Activated CD8-positive, alpha-beta memory T cell treated with anti-CD3 and anti-CD28 coated beads for 24 hours (primary cell): ENCODE measurements around the gene VRK1.

Experiments
- DNase-seq: peaks from one replicate; pipeline ENCODE4 v3.0.0-alpha.2; 2020

VRK1 gene

GRCh38 chr14:96889091-96889490 lies 91.9 kb downstream of the VRK1 start:
- DNase-seq, result no peak

- DNase-seq, result no peak
Observed at GRCh38 chr14:96893966-96894622, 96.9 kb downstream of the VRK1 start.

- no peak for DNase-seq
Observed at GRCh38 chr14:96894966-96895365, 97.8 kb downstream of the VRK1 start.

GRCh38 chr14:96895658-96896271 lies 98.6 kb downstream of the VRK1 start:
- no peak for DNase-seq

GRCh38 chr14:96897184-96897583 lies 100.0 kb downstream of the VRK1 start:
- no peak for DNase-seq

- no peak for DNase-seq
Observed at GRCh38 chr14:96901227-96901626, 104.0 kb downstream of the VRK1 start.

- DNase-seq, result no peak
Observed at GRCh38 chr14:96902004-96902403, 104.8 kb downstream of the VRK1 start.

- no peak for DNase-seq
Observed at GRCh38 chr14:96903444-96904023, 106.4 kb downstream of the VRK1 start.

GRCh38 chr14:96904201-96904600 lies 107.0 kb downstream of the VRK1 start:
- no peak for DNase-seq

- DNase-seq, result no peak
Observed at GRCh38 chr14:96905065-96905464, 107.9 kb downstream of the VRK1 start.

GRCh38 chr14:96905825-96906224 lies 108.6 kb downstream of the VRK1 start:
- no peak for DNase-seq

- DNase-seq, result no peak
Observed at GRCh38 chr14:96906434-96906833, 109.3 kb downstream of the VRK1 start.

- DNase-seq, result no peak
Observed at GRCh38 chr14:96909841-96910364, 112.7 kb downstream of the VRK1 start.

GRCh38 chr14:96911499-96912149 lies 114.4 kb downstream of the VRK1 start:
- DNase-seq, result no peak

- DNase-seq, result no peak
Observed at GRCh38 chr14:96914571-96915128, 117.5 kb downstream of the VRK1 start.

GRCh38 chr14:96915478-96915877 lies 118.3 kb downstream of the VRK1 start:
- no peak for DNase-seq

- no peak for DNase-seq
Observed at GRCh38 chr14:96916751-96917150, 119.6 kb downstream of the VRK1 start.

GRCh38 chr14:96917442-96917963 lies 120.3 kb downstream of the VRK1 start:
- DNase-seq, result no peak

- DNase-seq, result no peak
Observed at GRCh38 chr14:96920023-96920422, 122.8 kb downstream of the VRK1 start.

GRCh38 chr14:96920820-96921219 lies 123.6 kb downstream of the VRK1 start:
- no peak for DNase-seq

- DNase-seq, result no peak
Observed at GRCh38 chr14:96922986-96923385, 125.8 kb downstream of the VRK1 start.

GRCh38 chr14:96925422-96925821 lies 128.2 kb downstream of the VRK1 start:
- DNase-seq, result no peak

GRCh38 chr14:96926001-96926400 lies 128.8 kb downstream of the VRK1 start:
- DNase-seq, result no peak
